GM12878 (cell line): ENCODE measurements around the gene HMGN5. TPM values are rescaled to one million over a fixed set of nuclear protein-coding genes. Genes with fewer than 3 reads are reported as not detected.
A peak's percentile ranks its signal among the peaks of the same experiment; 100 is the strongest.

Source experiments
- ATAC-seq: fragments of 200-7000 bp; cut with Tn5 transposase; 3 replicates; pipeline ENCODE4 v1.9.1; 2020; ENCODE audit warnings: mild to moderate bottlenecking, moderate library complexity
- BruUV-seq: library from RNA; stranded (reverse); fragments of 400-500 nt; replicated peaks from 2 replicates; lab custom pipeline; 2021; lab: Mats Ljungman, UMichigan
- CTCF ChIA-PET: fragments of 300-600 bp; sonication (Branson Sonifier 250); formaldehyde crosslinking; extraction: SDS; loops from one replicate; lab custom pipeline; 2021; ENCODE audit warnings: inconsistent platforms; lab: Yijun Ruan, JAX
- POLR2A ChIA-PET: fragments of 350-600 bp; formaldehyde crosslinking; extraction: SDS; loops from one replicate; lab custom pipeline; 2021; ENCODE audit warnings: inconsistent platforms; lab: Charles Lee
- RAD21 ChIA-PET: fragments of 300-600 bp; sonication (Branson Sonifier 250); formaldehyde crosslinking; loops from one replicate; lab custom pipeline; 2023; ENCODE audit warnings: antibody characterized with exemption; ENCODE audit not compliant: unreplicated experiment; lab: Charles Lee
- SMC1A ChIA-PET: fragments of 300-600 bp; sonication (Branson Sonifier 250); formaldehyde crosslinking; loops from one replicate; lab custom pipeline; 2023; ENCODE audit not compliant: unreplicated experiment, uncharacterized antibody; lab: Charles Lee
- DNase-seq: peaks from one replicate; pipeline ENCODE4 v3.0.0-alpha.2; 2011; ENCODE audit warnings: low read depth, low spot score
- FAIRE-seq: peaks from 3 replicates; lab custom pipeline; 2011; peaks lifted over from hg19 to GRCh38; lab: Jason Lieb, UNC
- H2AFZ ChIP-seq: 2 replicates; pipeline ENCODE4 v1.6.0; 2011; ENCODE audit warnings: low read depth, low read length, control low read depth; ENCODE audit not compliant: control insufficient read depth
- H3K27ac ChIP-seq: 2 replicates; pipeline ENCODE4 v1.5.1; 2011; ENCODE audit warnings: control low read depth; ENCODE audit not compliant: control insufficient read depth, insufficient read depth
- H3K27me3 ChIP-seq, 2 experiments: replicated peaks in 1 of 2; 2 replicates each; pipeline versions ENCODE4 v1.6.0 to v1.6.1; 2011; ENCODE audit warnings: low read length in 1 of 2; ENCODE audit not compliant: control insufficient read depth in 2 of 2, insufficient read depth in 2 of 2
- H3K36me3 ChIP-seq, 2 experiments: 2 replicates each; pipeline ENCODE4 v1.5.1; 2011; ENCODE audit warnings: low read length in 1 of 2; ENCODE audit not compliant: control insufficient read depth in 2 of 2, insufficient read depth in 2 of 2
- H3K4me1 ChIP-seq: 2 replicates; pipeline ENCODE4 v1.6.1; 2011; ENCODE audit warnings: mild to moderate bottlenecking, low read length, moderate library complexity, mixed read lengths; ENCODE audit not compliant: control insufficient read depth, insufficient read depth
- H3K4me2 ChIP-seq: 2 replicates; pipeline ENCODE4 v1.6.0; 2011; ENCODE audit warnings: control low read depth; ENCODE audit not compliant: control insufficient read depth, insufficient read depth
- H3K4me3 ChIP-seq: fragments of 200-600 bp; sonication (generic); 2 replicates; pipeline ENCODE4 v1.5.1; 2016
- H3K79me2 ChIP-seq: 2 replicates; pipeline ENCODE4 v1.6.0; 2011; ENCODE audit warnings: low read length; ENCODE audit not compliant: control insufficient read depth, insufficient read depth
- H3K9ac ChIP-seq: 2 replicates; pipeline ENCODE4 v1.8.0; 2011; ENCODE audit warnings: low read length, control low read depth, mixed read lengths; ENCODE audit not compliant: control insufficient read depth, insufficient read depth
- H3K9me3 ChIP-seq: replicated peaks from 3 replicates; pipeline ENCODE4 v1.5.1; 2011; ENCODE audit warnings: mild to moderate bottlenecking, low read length; ENCODE audit not compliant: control insufficient read depth, insufficient read depth
- H4K20me1 ChIP-seq: 2 replicates; pipeline ENCODE4 v1.6.0; 2011; ENCODE audit not compliant: control insufficient read depth, insufficient read depth
- ASH2L ChIP-seq: fragments of 300-600, 200-600 bp; sonication (generic); IDR thresholded peaks from 2 replicates; pipeline ENCODE4 v1.6.1; 2017; ENCODE audit warnings: low read depth, mild to moderate bottlenecking, borderline replicate concordance
- BRCA1 ChIP-seq: IDR thresholded peaks from 2 replicates; pipeline ENCODE4 v1.6.1; 2011; ENCODE audit warnings: low read depth, low read length, improper control_type of control experiment
- GATAD2B ChIP-seq: fragments of 450-650 bp; conservative IDR thresholded peaks from 2 replicates; pipeline ENCODE4 v1.6.1; 2017; ENCODE audit warnings: low read depth, mild to moderate bottlenecking, moderate library complexity
- MYC ChIP-seq: IDR thresholded peaks from 2 replicates; pipeline ENCODE4 v1.6.1; 2011; ENCODE audit warnings: mild to moderate bottlenecking, low read length, moderate library complexity, inconsistent platforms; ENCODE audit not compliant: insufficient read depth, insufficient replicate concordance, insufficient read length, severe bottlenecking
- RAD21 ChIP-seq: IDR thresholded peaks from 2 replicates; pipeline ENCODE4 v1.6.1; 2011; ENCODE audit warnings: mild to moderate bottlenecking, low read depth, low read length, moderate library complexity; ENCODE audit not compliant: insufficient read depth
- SIX5 ChIP-seq: IDR thresholded peaks from 2 replicates; pipeline ENCODE4 v1.6.1; 2011; ENCODE audit warnings: mild to moderate bottlenecking, low read depth, low read length, moderate library complexity; ENCODE audit not compliant: severe bottlenecking
- SMC3 ChIP-seq: IDR thresholded peaks from 2 replicates; pipeline ENCODE4 v1.6.1; 2011; ENCODE audit warnings: low read length, improper control_type of control experiment, borderline replicate concordance
- WGBS: methylation state at CpG from one replicate; pipeline ENCODE4 v1.1.6; 2016; ENCODE audit warnings: low lambda C conversion rate; ENCODE audit not compliant: insufficient replicate concordance, insufficient coverage; ENCODE audit errors: missing lambda C conversion rate; 5-methylcytosine and 5-hydroxymethylcytosine counted together
- in situ Hi-C: fragments of 300-500 bp; cut with MboI; formaldehyde crosslinking; loops from 9 replicates; pipeline ENCODE4 v1.14.3; 2018; ENCODE audit warnings: mixed read lengths
- intact Hi-C: fragments of 100-400 bp; cut with micrococcal nuclease; formaldehyde crosslinking; loops from one replicate; pipeline ENCODE4 v1.14.2; 2022; ENCODE audit not compliant: unreplicated experiment
- polyA plus RNA-seq, 11 experiments: library from polyadenylated mRNA; depleted of rRNA in 4 of 11; unstranded in 6 of 11; stranded (reverse) in 5 of 11; fragments of >200 nt; fragmentation: Nextera tagmentation in 4 of 11; fragmentation: Illumina TruSeq in 1 of 11; extraction: Ambion mirVana in 4 of 11; extraction: Trizol in 1 of 11; gene quantifications; 1 replicate in 1 of 11; 2 replicates in 10 of 11; pipeline versions ENCODE4 v1.2.1 to v1.2.3, GENCODE V29; 2011 to 2016; ENCODE audit warnings: inconsistent platforms in 2 of 11, missing spikeins in 2 of 11, low read depth in 1 of 11
- total RNA-seq, 4 experiments: library from RNA; depleted of rRNA in 3 of 4; stranded (reverse); fragments of >200 nt in 3 of 4; fragmentation: Illumina TruSeq in 1 of 4; extraction: Trizol in 1 of 4; gene quantifications; 2 replicates each; pipeline versions ENCODE4 v1.2.1 to v1.2.3, GENCODE V29; 2013 to 2021
- TF ChIP-seq, protein P1 (sequence below), 3 experiments: IDR thresholded peaks in 2 of 3; conservative IDR thresholded peaks in 1 of 3; 2 replicates each; pipeline ENCODE4 v1.5.1; 2011; ENCODE audit warnings: low read depth in 3 of 3, low read length in 3 of 3, mild to moderate bottlenecking in 3 of 3, control low read depth in 2 of 3, moderate library complexity in 2 of 3, inconsistent platforms in 1 of 3, mixed read lengths in 1 of 3; ENCODE audit not compliant: control insufficient read depth in 2 of 3, insufficient read depth in 1 of 3; ENCODE audit errors: extremely low read depth in 1 of 3
- TF ChIP-seq, protein P2 (sequence below): fragments of 450-650 bp; formaldehyde crosslinking; IDR thresholded peaks from 2 replicates; pipeline ENCODE4 v1.4.0; 2020; ENCODE audit warnings: mild to moderate bottlenecking, moderate library complexity

HMGN5 gene
- total and polyA plus RNA-seq, 10 of the 15 experiments (the other 5 are each of a cell fraction or from before 2014, with no cell fraction given) = 3.5 to 93.6 (median 29.7) TPM

DNA sequence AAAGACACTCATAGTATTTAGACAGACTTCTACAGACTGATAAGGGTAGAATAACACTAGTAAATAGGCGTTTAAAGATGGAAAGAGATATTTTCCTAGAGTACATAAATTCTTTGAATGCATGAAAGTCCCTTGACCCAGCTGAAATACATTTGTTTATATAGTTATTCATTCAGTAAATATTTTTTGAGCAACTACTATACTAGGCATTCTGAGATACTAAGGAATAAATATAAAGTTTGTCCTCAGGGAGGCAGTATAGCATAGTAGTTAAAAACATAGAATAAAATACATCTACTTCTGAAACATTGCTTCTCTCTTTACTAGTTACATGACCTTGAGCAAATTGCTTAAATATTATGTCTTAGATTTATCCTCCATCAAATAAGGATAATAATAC lies 27.4 kb downstream of the HMGN5 start:
- H3K4me2 ChIP-seq = no peak overlapping the region
- TF ChIP-seq ASH2L (no peak), BRCA1 (no peak), GATAD2B (no peak), SMC3 (peak; percentile 18; the same call in 1 of the 2 replicates), SIX5 (no peak), RAD21 (0 out of 2 replicates have a peak, but pooled peaks have one; percentile 13), MYC (no peak)
- TF ChIP-seq, protein P1, sequence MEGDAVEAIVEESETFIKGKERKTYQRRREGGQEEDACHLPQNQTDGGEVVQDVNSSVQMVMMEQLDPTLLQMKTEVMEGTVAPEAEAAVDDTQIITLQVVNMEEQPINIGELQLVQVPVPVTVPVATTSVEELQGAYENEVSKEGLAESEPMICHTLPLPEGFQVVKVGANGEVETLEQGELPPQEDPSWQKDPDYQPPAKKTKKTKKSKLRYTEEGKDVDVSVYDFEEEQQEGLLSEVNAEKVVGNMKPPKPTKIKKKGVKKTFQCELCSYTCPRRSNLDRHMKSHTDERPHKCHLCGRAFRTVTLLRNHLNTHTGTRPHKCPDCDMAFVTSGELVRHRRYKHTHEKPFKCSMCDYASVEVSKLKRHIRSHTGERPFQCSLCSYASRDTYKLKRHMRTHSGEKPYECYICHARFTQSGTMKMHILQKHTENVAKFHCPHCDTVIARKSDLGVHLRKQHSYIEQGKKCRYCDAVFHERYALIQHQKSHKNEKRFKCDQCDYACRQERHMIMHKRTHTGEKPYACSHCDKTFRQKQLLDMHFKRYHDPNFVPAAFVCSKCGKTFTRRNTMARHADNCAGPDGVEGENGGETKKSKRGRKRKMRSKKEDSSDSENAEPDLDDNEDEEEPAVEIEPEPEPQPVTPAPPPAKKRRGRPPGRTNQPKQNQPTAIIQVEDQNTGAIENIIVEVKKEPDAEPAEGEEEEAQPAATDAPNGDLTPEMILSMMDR (IDR thresholded peaks at IDR 0.05 in 2 of 3, conservative IDR thresholded peaks at IDR 0.05 in 1 of 3; ENCODE audit: control insufficient read depth in 2 of 3, extremely low read depth in 1 of 3, insufficient read depth in 1 of 3, low read depth in 3 of 3, low read length in 3 of 3) = peak in 1 of 3 experiments; percentile 14; a peak in 2 of 6 replicates
- TF ChIP-seq, protein P2, sequence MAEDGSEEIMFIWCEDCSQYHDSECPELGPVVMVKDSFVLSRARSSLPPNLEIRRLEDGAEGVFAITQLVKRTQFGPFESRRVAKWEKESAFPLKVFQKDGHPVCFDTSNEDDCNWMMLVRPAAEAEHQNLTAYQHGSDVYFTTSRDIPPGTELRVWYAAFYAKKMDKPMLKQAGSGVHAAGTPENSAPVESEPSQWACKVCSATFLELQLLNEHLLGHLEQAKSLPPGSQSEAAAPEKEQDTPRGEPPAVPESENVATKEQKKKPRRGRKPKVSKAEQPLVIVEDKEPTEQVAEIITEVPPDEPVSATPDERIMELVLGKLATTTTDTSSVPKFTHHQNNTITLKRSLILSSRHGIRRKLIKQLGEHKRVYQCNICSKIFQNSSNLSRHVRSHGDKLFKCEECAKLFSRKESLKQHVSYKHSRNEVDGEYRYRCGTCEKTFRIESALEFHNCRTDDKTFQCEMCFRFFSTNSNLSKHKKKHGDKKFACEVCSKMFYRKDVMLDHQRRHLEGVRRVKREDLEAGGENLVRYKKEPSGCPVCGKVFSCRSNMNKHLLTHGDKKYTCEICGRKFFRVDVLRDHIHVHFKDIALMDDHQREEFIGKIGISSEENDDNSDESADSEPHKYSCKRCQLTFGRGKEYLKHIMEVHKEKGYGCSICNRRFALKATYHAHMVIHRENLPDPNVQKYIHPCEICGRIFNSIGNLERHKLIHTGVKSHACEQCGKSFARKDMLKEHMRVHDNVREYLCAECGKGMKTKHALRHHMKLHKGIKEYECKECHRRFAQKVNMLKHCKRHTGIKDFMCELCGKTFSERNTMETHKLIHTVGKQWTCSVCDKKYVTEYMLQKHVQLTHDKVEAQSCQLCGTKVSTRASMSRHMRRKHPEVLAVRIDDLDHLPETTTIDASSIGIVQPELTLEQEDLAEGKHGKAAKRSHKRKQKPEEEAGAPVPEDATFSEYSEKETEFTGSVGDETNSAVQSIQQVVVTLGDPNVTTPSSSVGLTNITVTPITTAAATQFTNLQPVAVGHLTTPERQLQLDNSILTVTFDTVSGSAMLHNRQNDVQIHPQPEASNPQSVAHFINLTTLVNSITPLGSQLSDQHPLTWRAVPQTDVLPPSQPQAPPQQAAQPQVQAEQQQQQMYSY = no peak
- intact Hi-C loops = loop anchor here (1.0 kb wide), 1 partner anchor 203 kb away; no protein-coding TSS in a partner anchor
- no peak overlapping the region for H3K27ac ChIP-seq
- FAIRE-seq (no peak), DNase-seq (no peak), ATAC-seq (peak; percentile 66)
- RAD21 ChIA-PET = interaction anchor here (2.7 kb wide), 1 partner anchor 203 kb away, joined by 6 read pairs; no protein-coding TSS in a partner anchor
- SMC1A ChIA-PET = no interaction called here
- POLR2A ChIA-PET = no interaction called here
- H3K27me3 ChIP-seq = no peaks in the 10 kb centered on the region
- H3K9ac ChIP-seq = no peak overlapping the region
- in situ Hi-C loops = no loop called here
- no peaks in the 10 kb centered on the region for H3K36me3 ChIP-seq
- H2AFZ ChIP-seq = no peak overlapping the region
- no peaks in the 10 kb centered on the region for H3K9me3 ChIP-seq
- no peaks in the 10 kb centered on the region for H3K79me2 ChIP-seq
- CTCF ChIA-PET = interaction anchor here (1.2 to 2.5 kb wide), 3 partner anchors 22 to 203 kb away, joined by 3 to 11 read pairs (median 3); no protein-coding TSS in a partner anchor
- no TSS peak for BruUV-seq
- no peak overlapping the region for H3K4me3 ChIP-seq
- no peaks in the 10 kb centered on the region for H3K4me1 ChIP-seq
- 0% methylated on average over 1 of the region's 1 CpG for WGBS
- H4K20me1 ChIP-seq = no peaks in the 10 kb centered on the region
